ENCODE data around the gene MSN. TPM values are rescaled to one million over a fixed set of nuclear protein-coding genes. Genes with fewer than 3 reads are reported as not detected.

Gene MSN
- total RNA-seq, 4 donors from 2014 or later: 39.1 to 69.6 (median 59.6) TPM

- Histone ChIP-seq H3K27ac (peak overlapping the region; percentile 46 to 64 (median 62)), H3K36me3 (no peaks in the 10 kb centered on the region), H3K4me1 (peaks cover 29 to 53% of the 10 kb centered on the region in 2 donors), H3K9me3 (no peaks in the 10 kb centered on the region), H3K4me3 (no peak overlapping the region), H3K27me3 (no peaks in the 10 kb centered on the region)
- in situ Hi-C loops (cut with MboI; ENCODE audit: low sequenced_read_pairs in 4 of 4) (loop anchor here in 1 of 4 donors (25.0 kb wide), 1 partner anchor 111 kb away; no protein-coding TSS in a partner anchor), intact Hi-C loops (cut with DNase I; ENCODE audit: low total_unique reads) (no loop called here)
- ATAC-seq: peak; percentile 15 to 21
- DNase-seq: no peak
- peak in 1 of 2 donors; percentile 2 for TF ChIP-seq POLR2A (IDR thresholded peaks at IDR 0.05)
- no peak for TF ChIP-seq CTCF (IDR thresholded peaks at IDR 0.05 in 4 of 5, conservative IDR thresholded peaks at IDR 0.05 in 1 of 5)
These were observed 30.7 kb downstream of the MSN start for GRCh38 chrX:65697915-65698796.

GRCh38 chrX:65702956-65703355 is 35.5 kb downstream of the MSN start:
- no peak overlapping the region for H3K4me3 ChIP-seq
- DNase-seq (no peak), ATAC-seq (no peak)
- H3K4me1 ChIP-seq: peaks cover 32 to 50% of the 10 kb centered on the region in 2 donors
- in situ Hi-C loops (cut with MboI; ENCODE audit: low sequenced_read_pairs in 4 of 4): loop anchor here in 2 of 4 donors (10.0 to 25.0 kb wide), 2 partner anchors 98 to 116 kb away; no protein-coding TSS in a partner anchor
- no peaks in the 10 kb centered on the region for H3K9me3 ChIP-seq
- peak overlapping the region; percentile 40 to 70 (median 64) for H3K27ac ChIP-seq
- H3K36me3 ChIP-seq: no peaks in the 10 kb centered on the region
- no peaks in the 10 kb centered on the region for H3K27me3 ChIP-seq
- TF ChIP-seq POLR2A (IDR thresholded peaks at IDR 0.05): no peak
- TF ChIP-seq CTCF (IDR thresholded peaks at IDR 0.05 in 4 of 5, conservative IDR thresholded peaks at IDR 0.05 in 1 of 5): no peak
- intact Hi-C loops (cut with DNase I; ENCODE audit: low total_unique reads): no loop called here

GRCh38 chrX:65705439-65705838 is 38.0 kb downstream of the MSN start:
- Histone ChIP-seq H3K9me3 (no peaks in the 10 kb centered on the region), H3K36me3 (no peaks in the 10 kb centered on the region), H3K27ac (peak overlapping the region; percentile 59 to 70 (median 64)), H3K4me1 (peaks cover 29 to 41% of the 10 kb centered on the region in 2 donors), H3K4me3 (no peak overlapping the region), H3K27me3 (no peaks in the 10 kb centered on the region)
- in situ Hi-C loops (cut with MboI; ENCODE audit: low sequenced_read_pairs in 4 of 4) (loop anchor here in 2 of 4 donors (10.0 to 25.0 kb wide), 2 partner anchors 101 to 118 kb away; no protein-coding TSS in a partner anchor), intact Hi-C loops (cut with DNase I; ENCODE audit: low total_unique reads) (loop anchor here (5.0 kb wide), 1 partner anchor 108 kb away; no protein-coding TSS in a partner anchor)
- DNase-seq: no peak
- no peak for ATAC-seq
- TF ChIP-seq CTCF (IDR thresholded peaks at IDR 0.05 in 4 of 5, conservative IDR thresholded peaks at IDR 0.05 in 1 of 5): no peak
- no peak for TF ChIP-seq POLR2A (IDR thresholded peaks at IDR 0.05)

GRCh38 chrX:65706041-65706828 is 38.8 kb downstream of the MSN start:
- H3K36me3 ChIP-seq: no peaks in the 10 kb centered on the region
- H3K27me3 ChIP-seq: no peaks in the 10 kb centered on the region
- no peak overlapping the region for H3K4me3 ChIP-seq
- intact Hi-C loops (cut with DNase I; ENCODE audit: low total_unique reads) (loop anchor here (5.0 kb wide), 1 partner anchor 109 kb away; no protein-coding TSS in a partner anchor), in situ Hi-C loops (cut with MboI; ENCODE audit: low sequenced_read_pairs in 4 of 4) (loop anchor here in 2 of 4 donors (10.0 to 25.0 kb wide), 2 partner anchors 101 to 119 kb away; no protein-coding TSS in a partner anchor)
- peak overlapping the region; percentile 59 to 70 (median 64) for H3K27ac ChIP-seq
- TF ChIP-seq CTCF (IDR thresholded peaks at IDR 0.05 in 4 of 5, conservative IDR thresholded peaks at IDR 0.05 in 1 of 5) (no peak), POLR2A (IDR thresholded peaks at IDR 0.05) (no peak)
- H3K4me1 ChIP-seq: peaks cover 29 to 35% of the 10 kb centered on the region in 2 donors
- DNase-seq (peak in 1 of 2 donors; percentile 9), ATAC-seq (peak; percentile 45 to 51)
- H3K9me3 ChIP-seq: no peaks in the 10 kb centered on the region

All from gastrocnemius medialis (tissue), 4 donors.